GM21367 (cell line): ENCODE results near the gene EXD3.

Source experiments
- ATAC-seq: cut with Tn5 transposase; IDR thresholded peaks from one replicate; pipeline ENCODE4 v1.9.1; 2021; ENCODE audit not compliant: unreplicated experiment

Gene EXD3

DNA sequence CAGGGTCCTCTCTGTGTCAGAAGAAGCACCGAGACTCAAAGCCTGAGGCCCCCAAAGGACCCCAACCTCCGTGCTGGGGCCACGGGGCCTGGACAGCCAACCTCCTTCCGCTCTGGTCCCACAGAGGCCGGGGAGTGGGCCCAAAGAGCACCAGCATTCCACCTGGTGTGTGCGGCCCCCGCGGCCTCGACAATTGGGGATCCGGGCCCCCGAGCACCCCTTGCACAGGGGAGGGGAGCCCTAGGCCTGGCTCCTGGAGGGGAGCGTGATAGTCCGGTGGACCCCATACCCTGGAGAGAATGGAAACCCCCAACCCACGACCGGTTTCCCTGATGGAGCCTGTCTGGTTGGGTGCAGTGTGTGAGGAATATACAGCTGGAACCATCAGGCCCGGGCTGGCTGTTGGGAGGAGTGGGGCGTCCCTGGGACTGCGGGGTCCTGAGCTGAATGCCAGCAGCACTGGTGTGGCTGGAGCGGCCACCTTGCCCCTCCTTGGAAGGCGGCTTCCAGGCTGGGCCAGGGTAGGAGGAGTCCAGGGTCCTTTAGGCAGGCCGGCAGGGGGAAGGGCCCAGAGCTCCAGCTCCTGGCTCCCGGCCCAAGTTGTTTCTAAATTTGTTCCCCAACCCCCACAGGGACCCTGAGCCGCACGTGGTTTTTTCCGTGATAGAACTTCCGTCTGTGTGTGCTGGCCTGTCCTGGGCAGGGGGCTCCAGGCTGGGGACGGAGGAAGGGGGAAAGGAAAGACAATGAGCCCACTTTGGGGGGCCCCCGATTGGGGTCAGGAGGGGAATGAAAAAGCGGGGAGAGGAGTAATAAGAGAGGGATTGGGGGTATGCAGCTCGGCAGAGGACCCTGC is 146.3 kb downstream of the EXD3 start:
- ATAC-seq: no peak

DNA sequence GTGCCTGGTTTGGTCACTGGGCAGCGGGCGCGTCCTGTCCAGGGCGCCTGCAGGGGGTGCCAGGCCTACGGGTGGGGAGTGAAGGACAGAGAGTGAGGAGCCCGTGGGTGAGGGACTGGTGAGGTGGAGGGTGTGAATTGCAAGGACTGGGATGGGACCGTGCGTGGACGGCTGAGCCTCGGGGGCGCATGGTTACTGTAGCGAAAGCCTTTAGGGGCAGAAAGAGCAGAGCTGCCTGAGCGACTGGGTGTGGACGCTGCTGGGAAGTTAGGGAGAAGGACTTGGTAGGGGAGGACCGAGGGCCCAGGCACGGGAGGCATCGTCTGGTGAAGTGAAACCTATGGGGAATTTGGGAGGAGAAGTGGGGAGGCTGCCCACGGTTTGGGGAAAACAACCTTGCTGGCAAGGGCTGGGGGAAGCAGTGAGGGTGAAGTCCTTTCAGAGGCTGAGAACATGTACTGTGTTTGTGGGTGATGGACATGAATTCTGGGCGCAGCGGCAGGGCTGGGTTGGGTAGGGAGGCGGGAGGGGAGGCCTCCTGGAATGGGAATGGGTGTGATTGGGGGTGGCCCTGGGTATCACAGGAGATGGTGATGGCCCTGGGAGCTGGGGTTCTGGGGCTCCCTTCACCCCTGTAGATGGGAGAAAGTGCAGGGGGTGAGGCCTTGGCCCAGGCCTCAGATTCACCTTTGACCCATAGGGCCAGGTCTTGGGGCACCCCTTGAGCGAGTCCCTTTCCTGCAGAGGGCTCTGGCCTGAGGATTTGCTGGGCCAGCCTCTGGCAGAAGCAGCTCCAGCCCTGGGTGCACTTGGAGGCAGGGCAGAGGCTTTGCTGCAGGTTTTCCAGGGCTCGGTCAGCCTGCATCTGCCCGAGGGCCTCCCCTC is 147.1 kb downstream of the EXD3 start:
- no peak for ATAC-seq

DNA sequence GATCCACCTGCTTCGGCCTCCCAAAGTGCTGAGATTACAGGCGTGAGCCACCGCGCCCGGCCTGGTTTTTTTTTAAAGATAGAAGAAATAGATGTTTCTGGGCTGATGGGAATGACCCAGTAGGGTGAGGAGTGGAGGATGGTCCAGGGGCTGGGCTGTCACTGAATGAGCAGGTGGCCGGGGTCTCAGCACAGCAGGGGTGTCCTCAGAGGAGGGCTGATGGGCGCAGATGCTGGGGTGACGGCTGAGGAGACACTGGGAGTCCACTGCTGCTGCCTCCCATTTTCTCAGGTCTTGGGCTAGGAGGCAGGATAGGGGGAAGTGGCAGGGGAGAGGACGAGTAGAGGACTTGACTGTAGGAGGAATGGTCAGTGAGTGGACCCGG is 147.8 kb downstream of the EXD3 start:
- ATAC-seq: no peak

DNA sequence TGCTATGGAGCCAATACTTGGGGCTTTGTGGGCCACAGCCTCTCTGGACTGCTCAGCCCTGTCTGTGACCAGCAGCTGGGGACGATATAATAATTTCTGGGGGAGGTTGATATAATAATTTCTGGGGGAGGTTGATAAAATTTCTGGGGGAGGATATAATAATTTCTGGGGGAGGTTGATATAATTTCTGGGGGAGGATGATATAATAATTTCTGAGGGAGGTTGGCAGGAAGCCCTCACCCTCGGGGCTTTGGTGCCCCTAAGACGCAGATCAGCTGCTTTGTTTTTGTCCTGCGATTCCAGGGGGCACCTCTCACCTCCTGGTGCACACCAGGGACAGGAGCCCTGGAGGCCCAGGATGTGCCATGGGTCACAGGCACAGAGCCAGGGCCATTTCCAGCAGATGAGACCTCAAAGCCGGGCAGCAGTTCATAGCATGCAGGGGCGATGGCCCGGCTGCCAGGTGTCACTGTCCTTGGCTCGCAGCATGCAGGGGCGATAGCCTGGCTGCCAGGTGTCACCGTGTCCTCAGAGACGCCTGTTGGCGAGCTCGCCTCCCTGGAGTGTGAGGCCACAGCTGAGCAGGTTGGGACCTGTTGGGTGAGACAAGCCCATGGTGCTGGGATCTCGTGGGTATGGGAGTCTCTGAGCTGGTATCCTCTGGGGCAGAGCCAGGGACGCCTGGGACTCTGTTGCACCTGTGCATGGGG is 149.2 kb downstream of the EXD3 start:
- no peak for ATAC-seq

DNA sequence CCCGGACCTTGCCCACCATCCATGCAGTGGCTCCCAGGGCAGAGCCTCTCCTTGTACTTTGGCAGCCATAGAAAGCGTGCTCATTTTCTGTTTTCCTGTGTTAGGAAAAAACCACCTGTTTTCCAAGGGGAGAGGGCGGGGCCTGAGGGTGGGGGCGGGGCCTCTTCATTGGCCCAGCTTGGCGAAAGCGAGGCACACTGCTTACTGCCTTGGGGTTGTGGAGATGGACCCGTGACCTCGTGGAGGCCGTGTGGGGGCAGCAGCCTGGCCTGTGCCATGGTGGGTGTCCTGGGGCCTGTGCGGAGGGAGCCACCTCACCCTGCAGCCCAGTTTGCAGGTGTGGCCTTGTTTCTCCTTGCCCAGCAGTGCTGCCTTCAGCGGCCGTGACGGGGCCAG is 149.9 kb downstream of the EXD3 start:
- no peak for ATAC-seq

GRCh38 chr9:137272241-137273094 is 150.5 kb downstream of the EXD3 start:
- ATAC-seq: no peak

DNA sequence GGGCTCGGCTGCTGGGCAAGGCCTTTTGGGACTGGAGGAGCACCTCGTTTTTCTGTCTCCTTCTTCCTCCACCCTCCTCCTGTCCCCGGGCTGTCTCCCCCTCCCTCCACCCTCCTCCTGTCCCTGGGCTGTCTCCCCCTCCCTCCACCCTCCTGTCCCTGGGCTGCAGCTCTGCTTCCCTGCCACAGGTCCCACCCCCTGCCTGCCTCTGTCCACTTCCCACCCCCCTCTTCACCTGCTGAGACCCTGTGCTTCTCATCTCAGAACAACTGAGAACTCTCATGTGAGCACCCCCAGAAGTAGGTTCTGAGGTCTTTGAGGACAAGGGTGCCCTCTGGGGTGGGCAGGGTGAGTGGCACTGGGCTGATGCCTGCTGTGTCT is 151.3 kb downstream of the EXD3 start:
- ATAC-seq: no peak

GRCh38 chr9:137270929-137271695 is 151.8 kb downstream of the EXD3 start:
- no peak for ATAC-seq

DNA sequence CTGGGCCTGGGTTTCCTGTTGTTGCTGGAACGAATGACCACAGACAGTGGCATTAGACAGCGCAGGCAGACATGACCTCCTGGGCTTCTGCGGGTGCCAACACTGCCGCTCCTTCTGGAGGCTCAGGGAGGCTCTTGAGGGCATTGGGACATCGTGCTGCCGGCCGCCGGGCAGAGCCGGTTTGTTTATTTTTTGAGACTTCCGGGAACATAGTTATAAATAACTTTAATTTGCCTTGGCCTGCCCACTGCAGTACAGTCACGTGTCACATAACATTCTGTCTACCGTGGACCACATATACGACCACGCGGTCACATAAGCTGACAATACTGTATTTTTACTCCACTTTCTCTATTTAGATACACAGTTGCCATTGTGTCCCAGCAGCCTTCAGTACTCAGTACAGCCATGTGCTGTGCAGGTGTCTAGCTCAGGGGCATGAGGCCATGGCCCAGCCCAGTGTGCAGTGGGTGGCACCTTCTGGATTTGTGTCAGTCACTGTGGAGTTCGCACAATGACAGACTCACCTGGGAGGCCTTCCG is 153.7 kb downstream of the EXD3 start:
- no peak for ATAC-seq

- no peak for ATAC-seq
Observed at GRCh38 chr9:137268538-137269201, 154.3 kb downstream of the EXD3 start.

DNA sequence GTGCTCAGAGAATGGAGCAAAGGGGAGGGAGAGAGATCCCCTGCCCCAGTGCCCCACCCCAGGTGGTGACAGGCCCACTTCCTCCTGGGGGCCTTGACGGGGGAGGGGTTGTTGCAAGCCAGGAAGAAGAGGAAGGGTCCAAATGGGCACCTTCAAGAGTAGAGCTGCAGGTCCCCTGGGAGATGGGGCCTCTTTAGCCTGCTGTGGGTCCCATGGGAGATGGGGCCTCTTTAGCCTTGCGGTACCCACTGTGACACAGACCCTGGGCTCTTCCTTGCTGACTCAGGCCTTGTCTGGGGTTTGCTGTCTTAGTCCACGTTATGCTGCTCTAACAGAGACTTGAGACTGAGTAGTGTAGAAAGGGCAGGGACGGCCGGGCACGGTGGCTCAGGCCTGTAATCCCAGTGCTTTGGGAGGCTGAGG is 155.0 kb downstream of the EXD3 start:
- no peak for ATAC-seq

DNA sequence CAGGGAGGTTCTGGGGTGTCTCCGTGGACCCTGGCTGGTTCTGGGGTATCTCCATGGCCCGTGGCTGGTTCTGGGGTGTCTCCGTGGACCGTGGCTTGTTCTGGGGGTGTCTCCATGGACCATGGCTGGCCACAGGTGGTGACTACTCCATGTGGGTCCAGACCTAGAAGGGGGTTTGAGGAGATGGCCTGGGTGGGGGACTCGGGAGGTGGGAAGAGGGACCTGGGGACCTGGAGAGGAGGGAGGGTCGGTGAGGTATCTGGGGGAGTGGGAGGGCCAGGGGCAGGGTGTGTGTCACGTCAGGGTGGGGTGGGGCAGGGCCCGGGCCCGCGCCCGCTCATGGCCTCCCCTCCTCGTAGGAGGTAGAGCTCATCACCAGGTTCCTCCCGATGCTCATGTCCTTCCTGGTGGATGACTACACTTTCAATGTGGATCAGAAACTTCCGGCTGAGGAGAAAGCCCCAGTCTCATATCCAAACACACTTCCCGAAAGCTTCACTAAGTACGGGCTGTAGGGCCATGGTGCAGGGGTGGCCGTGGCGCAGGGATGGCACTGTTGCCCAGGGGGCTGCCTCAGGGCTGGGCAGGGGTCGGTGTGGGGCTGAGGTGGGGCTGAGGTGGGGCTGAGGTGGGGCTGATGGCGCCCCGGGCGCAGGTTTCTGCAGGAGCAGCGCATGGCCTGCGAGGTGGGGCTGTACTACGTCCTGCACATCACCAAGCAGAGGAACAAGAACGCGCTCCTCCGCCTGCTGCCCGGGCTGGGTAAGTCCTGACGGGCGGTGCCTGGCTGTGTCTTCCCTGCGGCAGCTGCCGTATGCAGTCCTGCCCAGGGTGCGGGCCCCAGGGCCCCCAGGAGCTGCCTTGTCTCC is 156.1 kb downstream of the EXD3 start:
- no peak for ATAC-seq

DNA sequence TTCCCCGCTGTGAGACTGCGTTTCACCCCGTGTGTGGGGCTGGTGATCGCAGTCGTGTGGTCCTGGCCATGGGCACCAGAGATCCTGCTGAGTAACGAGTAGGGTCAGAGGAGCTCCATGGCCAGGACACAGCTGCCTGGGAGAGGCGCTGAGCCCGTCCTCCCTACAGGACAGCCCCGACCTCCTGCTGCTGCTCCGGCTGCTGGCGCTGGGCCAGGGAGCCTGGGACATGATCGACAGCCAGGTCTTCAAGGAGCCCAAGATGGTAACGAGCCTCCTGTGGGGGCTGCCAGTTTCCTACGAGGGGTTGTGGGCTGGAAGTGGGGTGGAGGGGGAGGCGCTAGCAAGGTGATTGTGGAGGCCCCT is 156.8 kb downstream of the EXD3 start:
- no peak for ATAC-seq

- no peak for ATAC-seq
Observed at GRCh38 chr9:137265496-137266161, 157.3 kb downstream of the EXD3 start.

DNA sequence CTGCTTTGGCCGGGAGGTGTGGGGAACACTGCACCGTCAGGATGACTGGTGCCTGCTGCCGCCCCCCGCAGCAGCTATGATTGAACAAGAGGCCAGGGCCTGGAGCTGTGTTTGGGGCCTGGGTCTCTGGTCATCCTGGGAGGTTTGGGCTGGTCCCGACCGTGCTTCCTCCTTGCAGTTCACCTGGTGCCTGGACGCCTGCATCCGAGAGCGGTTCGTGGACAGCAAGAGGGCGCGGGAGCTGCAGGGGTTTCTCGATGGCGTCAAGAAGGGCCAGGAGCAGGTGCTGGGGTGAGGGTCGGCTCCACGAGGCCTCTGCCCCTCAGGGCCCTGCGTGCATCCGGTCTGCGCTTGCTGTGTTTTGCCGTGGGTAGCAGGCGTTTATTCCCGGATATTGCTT is 158.9 kb downstream of the EXD3 start:
- ATAC-seq: no peak

- ATAC-seq: no peak
Observed at GRCh38 chr9:137263506-137263905, 159.5 kb downstream of the EXD3 start.

GRCh38 chr9:137262909-137263285 is 160.1 kb downstream of the EXD3 start:
- no peak for ATAC-seq
